IPS-NIHi7 (cell line): ENCODE measurements around the gene TFCP2.
A peak's percentile ranks its signal among the peaks of the same experiment; 100 is the strongest.
"Not testable (repeated sequence)": the region's sequence is repeated elsewhere in the genome, so short reads cannot be mapped to it uniquely, and the experiment has no call there.

Source experiments
- DNase-seq: peaks from one replicate; pipeline ENCODE4 v3.0.0; 2012; ENCODE audit warnings: mixed read lengths; ENCODE audit errors: extremely low spot score

TFCP2 gene

GRCh38 chr12:51082561-51083125, 90.3 kb downstream of the TFCP2 start:
- DNase-seq = peak; percentile 77

DNA sequence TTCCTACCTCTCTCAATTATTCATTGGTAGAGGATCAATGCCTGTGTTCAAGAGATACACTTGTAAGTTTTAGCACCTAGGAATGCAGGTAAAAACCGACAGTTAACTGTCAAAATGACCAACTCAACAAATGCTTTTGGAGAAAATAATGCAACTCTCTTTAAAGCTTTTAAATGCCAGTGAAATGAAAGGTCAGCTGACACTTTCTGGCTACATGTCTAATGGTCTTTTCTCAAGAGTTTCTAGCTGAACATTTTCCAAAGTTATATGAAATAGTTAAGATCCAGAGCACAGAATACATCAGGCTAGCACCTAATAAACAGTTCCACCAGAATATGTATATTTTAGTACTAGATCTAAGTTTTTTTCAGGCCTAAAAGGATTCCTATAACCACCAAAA, 91.5 kb downstream of the TFCP2 start:
- no peak for DNase-seq

DNA sequence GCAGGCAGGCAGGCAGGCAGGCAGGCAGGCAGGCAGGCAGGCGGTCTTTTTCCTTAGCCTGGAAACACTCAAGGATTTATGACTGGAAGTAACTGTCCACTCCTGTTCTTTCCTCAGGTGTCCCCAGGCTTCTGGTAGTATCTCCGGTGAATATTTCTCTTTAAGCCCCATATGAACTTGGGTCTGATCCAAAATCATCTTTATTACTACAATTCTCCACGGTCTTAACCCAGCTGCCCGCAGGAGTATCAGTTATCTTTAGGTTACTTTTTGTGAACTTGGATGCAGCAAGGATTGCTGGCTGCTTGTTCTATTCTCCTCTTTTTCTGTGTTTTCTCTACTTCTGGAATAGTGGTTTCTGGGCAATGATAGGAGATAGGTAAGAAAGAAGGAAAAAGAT, 92.8 kb downstream of the TFCP2 start:
- no peak for DNase-seq

GRCh38 chr12:51078866-51079265, 94.1 kb downstream of the TFCP2 start:
- not testable (repeated sequence) for DNase-seq

DNA sequence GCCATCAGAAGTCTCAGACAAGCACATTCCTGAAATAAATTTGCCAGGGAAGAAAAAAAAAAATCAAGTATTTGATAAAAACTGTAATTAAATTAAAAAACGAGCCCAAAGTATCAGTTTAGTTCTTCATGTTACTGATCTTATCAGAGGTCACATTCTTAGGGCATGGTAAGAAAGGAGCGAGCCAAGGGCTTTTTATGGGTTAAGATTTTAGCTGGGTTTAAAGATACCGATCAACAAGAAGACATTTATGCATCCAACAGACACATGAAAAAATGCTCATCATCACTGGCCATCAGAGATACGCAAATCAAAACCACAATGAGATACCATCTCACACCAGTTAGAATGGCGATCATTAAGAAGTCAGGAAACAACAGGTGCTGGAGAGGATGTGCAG, 94.6 kb downstream of the TFCP2 start:
- DNase-seq = not testable (repeated sequence)

DNA sequence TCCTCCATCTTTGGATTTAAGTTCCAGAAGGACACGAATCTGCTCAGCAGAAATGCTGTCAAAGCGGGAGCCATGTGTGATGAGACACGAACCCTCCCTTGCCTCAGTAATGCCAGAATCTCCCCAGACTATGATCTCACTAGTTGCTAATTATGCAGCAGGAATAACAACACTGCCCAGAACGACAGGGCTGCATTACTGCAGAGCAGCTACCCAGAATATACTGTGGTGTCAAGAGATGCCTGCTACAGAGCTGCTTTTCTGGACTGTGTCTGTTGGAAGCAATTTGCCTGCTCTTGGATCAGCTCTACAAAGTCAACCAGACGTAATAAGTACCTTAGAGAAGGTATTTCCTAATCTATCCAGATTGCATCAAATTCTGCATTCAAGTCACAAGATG, 95.0 kb downstream of the TFCP2 start:
- DNase-seq = no peak

DNA sequence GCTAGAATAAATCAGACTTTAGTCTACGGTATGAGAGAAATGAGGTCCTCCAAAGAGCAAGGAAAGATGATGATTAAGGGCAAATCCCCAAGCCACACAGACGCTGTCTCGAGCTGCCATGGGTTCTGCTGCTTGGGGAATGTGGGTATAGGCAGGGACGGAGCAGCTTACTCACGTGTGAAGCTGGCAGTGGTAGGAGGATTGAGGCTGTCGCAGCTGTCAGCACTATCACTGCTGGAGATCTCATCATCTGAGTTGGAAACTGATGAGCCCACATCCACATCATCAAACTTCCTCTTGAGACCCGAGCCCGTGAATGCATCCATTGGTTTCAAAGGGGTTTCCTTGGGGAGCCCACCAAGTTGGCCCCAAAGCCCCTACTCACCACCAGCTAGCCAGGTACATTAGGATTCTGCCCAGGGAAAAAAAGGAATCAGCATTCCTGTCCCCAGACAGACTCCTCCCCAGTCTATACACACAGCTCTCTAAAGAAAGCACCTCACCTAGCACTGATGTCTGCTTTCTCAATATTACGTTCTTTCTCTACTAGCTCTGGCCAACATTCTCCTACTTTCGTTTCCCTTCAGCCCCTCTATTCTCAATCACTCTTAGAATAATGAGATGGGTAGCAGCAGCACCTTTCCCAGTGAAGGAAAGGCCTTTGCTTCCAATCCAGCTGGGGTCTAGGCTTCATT, 96.6 kb downstream of the TFCP2 start:
- no peak for DNase-seq

- DNase-seq = no peak
Measured at GRCh38 chr12:51075390-51075789, 97.5 kb downstream of the TFCP2 start.

GRCh38 chr12:51071663-51072062, 101.3 kb downstream of the TFCP2 start:
- DNase-seq = no peak

GRCh38 chr12:51070004-51070403, 102.9 kb downstream of the TFCP2 start:
- DNase-seq = no peak

DNA sequence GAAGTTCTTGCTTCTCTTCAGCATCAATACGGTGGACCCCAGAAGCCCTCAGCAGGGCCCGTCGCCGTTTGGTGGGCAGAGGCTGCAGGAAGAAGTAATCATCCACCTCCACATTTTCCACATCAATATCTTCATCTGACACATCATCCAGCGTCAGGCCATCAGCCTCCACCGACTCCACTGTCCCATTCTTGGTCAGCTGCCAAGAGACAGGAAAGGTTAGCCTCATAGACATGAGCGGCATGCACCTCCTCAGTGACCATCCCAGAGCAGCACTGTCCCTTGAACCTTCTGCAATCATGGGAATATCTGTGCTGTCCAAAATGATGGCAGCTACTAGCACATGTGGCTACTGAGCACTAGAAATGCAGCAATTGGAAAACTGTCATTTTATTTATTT, 105.2 kb downstream of the TFCP2 start:
- DNase-seq = no peak

- no peak for DNase-seq
Measured at GRCh38 chr12:51067229-51067628, 105.7 kb downstream of the TFCP2 start.

- no peak for DNase-seq
Measured at GRCh38 chr12:51065530-51065929, 107.4 kb downstream of the TFCP2 start.

- no peak for DNase-seq
Measured at GRCh38 chr12:51062631-51063397, 110.1 kb downstream of the TFCP2 start.

GRCh38 chr12:51059086-51059485, 113.8 kb downstream of the TFCP2 start:
- no peak for DNase-seq

DNA sequence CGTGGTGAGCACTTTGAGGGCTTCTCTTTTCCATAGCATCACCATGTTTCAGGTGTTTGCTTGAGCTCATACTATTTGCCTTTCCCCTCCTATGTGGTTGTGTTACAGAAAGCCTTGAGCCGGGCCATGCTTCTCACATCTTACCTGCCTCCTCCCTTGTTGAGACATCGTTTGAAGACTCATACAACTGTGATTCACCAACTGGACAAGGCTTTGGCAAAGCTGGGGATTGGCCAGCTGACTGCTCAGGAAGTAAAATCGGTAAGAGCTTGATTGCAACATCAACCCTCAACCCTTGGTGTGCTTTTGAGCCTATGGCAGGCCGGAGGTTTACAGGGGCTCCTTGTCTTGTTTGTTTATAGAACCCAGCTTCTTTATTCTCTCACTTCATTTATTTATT, 116.7 kb downstream of the TFCP2 start:
- DNase-seq = no peak

- DNase-seq = no peak
Measured at GRCh38 chr12:51055060-51055459, 117.9 kb downstream of the TFCP2 start.

DNA sequence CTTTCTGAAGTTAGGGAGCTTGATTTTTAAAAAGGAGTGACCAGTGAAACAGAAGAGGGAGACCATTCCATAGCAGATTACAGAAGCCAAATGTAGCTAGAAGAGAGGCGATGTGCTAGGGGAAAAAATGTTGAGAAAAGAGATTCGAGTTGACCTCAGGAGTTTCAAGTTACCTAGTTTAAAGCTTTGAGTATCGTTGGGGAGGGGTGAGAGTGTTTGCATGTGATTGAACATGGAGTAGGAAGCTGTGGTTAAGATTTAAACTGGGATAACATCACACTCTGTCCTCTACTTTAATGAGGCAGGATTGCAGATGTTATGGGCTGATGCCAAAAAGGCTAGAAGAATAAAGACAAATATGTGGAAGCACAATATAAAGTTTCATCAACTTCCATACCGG, 121.1 kb downstream of the TFCP2 start:
- no peak for DNase-seq

DNA sequence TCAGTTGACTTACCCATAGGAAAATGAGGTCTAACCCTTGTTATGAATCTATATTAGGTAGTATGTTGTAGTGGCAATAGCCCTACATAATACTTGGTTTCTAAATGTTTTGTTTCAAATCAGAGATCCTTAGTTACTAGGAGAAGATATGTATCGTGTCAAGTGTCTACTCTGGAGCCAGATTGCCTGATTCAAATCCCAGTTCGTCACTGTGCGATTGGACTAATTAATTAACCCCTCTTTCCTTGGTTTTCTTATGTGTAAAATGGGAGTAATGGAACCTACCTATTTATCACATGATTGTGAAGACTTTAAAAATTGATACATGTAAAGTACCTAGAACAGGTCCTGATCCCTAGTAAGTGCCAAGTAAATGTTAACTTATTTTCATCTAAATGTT, 123.4 kb downstream of the TFCP2 start:
- no peak for DNase-seq

DNA sequence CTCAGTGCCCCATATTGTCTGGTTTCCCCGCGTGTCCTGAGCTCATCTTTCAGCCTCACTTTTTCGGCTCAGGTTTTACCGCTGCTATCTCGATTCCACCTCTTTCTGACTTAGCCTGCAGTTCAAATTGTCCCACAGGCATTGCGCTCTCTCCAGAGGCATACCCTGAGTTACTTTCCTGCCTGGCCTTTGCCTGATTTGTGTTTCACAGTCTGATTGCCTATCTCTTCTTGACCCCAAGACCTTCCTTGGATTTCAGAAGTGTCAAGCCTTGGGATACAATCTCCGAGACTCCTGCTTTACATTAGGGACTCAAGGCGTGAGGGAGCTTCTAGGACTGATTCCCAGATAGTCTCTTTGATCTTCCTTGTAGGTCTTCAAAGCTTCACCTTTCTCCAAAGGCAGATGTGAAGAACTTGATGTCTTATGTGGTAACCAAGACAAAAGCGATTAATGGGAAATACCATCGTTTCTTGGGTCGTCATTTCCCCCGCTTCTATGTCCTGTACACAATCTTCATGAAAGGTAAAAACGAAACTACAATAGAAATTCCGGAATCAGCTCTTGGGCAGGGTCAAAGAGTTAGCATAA, 124.2 kb downstream of the TFCP2 start:
- DNase-seq = no peak

- peak; percentile 95 for DNase-seq
Measured at GRCh38 chr12:51047655-51048540, 125.0 kb downstream of the TFCP2 start, which contains the start of gene LETMD1. TSS of gene LETMD1 (plus strand) at chr12:51048327. CDS start at chr12:51048357, 30 bp downstream.
